Stomach (tissue), 4 donors: ENCODE measurements around the gene BCR.

Source experiments
- EP300 ChIP-seq: sonication (generic); formaldehyde crosslinking; IDR thresholded peaks from one replicate; pipeline ENCODE4 v1.6.1; 2017; ENCODE audit warnings: antibody characterized with exemption
- POLR2A ChIP-seq, 4 donors: fragments of 450-650 bp; IDR thresholded peaks; one replicate each; pipeline ENCODE4 v1.6.1; 2016; ENCODE audit warnings: antibody characterized with exemption in 4 of 4, control low read depth in 2 of 4, mild to moderate bottlenecking in 1 of 4, moderate library complexity in 1 of 4
- POLR2AphosphoS5 ChIP-seq, 3 donors: sonication (generic); formaldehyde crosslinking; IDR thresholded peaks; one replicate each; pipeline ENCODE4 v1.6.1; 2016; ENCODE audit warnings: antibody characterized with exemption in 3 of 3
- TF ChIP-seq, protein P1 (sequence below), 7 experiments: fragments of 450-650 bp in 4 of 7; fragments of 200-600 bp in 3 of 7; sonication (generic) in 3 of 7; IDR thresholded peaks; one replicate each; pipeline ENCODE4 v1.5.1; 2016 to 2019; ENCODE audit warnings: antibody characterized with exemption in 7 of 7, control low read depth in 2 of 7, mild to moderate bottlenecking in 1 of 7

DNA sequence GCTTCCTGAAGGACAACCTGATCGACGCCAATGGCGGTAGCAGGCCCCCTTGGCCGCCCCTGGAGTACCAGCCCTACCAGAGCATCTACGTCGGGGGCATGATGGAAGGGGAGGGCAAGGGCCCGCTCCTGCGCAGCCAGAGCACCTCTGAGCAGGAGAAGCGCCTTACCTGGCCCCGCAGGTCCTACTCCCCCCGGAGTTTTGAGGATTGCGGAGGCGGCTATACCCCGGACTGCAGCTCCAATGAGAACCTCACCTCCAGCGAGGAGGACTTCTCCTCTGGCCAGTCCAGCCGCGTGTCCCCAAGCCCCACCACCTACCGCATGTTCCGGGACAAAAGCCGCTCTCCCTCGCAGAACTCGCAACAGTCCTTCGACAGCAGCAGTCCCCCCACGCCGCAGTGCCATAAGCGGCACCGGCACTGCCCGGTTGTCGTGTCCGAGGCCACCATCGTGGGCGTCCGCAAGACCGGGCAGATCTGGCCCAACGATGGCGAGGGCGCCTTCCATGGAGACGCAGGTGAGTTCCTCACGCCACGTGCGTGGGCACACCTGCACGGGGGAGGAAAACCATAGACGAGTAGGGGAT, 1.5 kb downstream of the BCR start:
- TF ChIP-seq, protein P1, sequence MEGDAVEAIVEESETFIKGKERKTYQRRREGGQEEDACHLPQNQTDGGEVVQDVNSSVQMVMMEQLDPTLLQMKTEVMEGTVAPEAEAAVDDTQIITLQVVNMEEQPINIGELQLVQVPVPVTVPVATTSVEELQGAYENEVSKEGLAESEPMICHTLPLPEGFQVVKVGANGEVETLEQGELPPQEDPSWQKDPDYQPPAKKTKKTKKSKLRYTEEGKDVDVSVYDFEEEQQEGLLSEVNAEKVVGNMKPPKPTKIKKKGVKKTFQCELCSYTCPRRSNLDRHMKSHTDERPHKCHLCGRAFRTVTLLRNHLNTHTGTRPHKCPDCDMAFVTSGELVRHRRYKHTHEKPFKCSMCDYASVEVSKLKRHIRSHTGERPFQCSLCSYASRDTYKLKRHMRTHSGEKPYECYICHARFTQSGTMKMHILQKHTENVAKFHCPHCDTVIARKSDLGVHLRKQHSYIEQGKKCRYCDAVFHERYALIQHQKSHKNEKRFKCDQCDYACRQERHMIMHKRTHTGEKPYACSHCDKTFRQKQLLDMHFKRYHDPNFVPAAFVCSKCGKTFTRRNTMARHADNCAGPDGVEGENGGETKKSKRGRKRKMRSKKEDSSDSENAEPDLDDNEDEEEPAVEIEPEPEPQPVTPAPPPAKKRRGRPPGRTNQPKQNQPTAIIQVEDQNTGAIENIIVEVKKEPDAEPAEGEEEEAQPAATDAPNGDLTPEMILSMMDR (IDR thresholded peaks at IDR 0.05): no peak
- TF ChIP-seq POLR2A (IDR thresholded peaks at IDR 0.05) (no peak), EP300 (no peak), POLR2AphosphoS5 (IDR thresholded peaks at IDR 0.05) (no peak)
